ENCODE data around the gene KRTAP2-3.

- TF ChIP-seq POLR2AphosphoS5 (IDR thresholded peaks at IDR 0.05; ENCODE audit: low read depth, low read length) = no peak
- no peak for TF ChIP-seq PAX5 (IDR thresholded peaks at IDR 0.05; ENCODE audit: insufficient read depth, low read length, severe bottlenecking)
- TF ChIP-seq POLR2A (IDR thresholded peaks at IDR 0.05; ENCODE audit: low read depth, low read length) = no peak
- no peak for TF ChIP-seq TAF1 (IDR thresholded peaks at IDR 0.05; ENCODE audit: low read depth, low read length)
Measured at GRCh38 chr17:41098481-41098880, 38.6 kb upstream of the KRTAP2-3 start.

Data from GM12891 (cell line).